ENCODE results near the gene ARFGAP1.

DNA sequence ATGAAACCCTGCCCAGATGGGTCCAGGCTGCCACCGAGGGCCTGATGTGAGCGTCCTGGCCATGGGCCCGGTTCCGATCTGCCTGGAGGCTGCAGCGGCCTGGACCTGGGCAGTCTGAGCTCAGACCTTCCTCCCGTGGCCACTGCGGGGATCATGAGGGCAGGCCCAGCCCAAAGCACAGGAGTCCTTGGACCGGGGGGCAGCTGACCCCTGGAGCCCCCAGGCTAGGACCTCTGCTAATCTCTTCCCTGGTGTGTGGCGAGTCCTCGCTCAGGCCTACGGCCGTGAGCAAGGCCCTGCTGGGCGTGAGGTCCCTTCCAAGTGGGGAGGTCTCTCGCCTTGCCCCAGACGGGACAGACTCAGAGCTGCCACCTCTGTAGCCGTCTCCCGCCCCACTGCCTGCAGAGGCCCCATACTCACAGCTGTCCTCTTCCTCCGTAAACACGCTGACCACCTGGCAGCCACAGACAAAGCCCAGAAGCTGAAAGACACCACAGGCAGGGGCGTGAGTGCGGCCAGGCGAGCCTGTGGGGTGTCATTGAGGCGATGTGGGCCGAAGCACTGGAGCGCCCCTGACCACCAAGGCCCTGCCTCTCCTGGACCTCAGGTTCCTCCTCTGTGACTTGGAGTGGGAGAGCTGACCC lies 28.9 kb upstream of the ARFGAP1 start:
- TF ChIP-seq, protein P1, sequence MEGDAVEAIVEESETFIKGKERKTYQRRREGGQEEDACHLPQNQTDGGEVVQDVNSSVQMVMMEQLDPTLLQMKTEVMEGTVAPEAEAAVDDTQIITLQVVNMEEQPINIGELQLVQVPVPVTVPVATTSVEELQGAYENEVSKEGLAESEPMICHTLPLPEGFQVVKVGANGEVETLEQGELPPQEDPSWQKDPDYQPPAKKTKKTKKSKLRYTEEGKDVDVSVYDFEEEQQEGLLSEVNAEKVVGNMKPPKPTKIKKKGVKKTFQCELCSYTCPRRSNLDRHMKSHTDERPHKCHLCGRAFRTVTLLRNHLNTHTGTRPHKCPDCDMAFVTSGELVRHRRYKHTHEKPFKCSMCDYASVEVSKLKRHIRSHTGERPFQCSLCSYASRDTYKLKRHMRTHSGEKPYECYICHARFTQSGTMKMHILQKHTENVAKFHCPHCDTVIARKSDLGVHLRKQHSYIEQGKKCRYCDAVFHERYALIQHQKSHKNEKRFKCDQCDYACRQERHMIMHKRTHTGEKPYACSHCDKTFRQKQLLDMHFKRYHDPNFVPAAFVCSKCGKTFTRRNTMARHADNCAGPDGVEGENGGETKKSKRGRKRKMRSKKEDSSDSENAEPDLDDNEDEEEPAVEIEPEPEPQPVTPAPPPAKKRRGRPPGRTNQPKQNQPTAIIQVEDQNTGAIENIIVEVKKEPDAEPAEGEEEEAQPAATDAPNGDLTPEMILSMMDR (IDR thresholded peaks at IDR 0.05; ENCODE audit: low read depth, low read length) = no peak
- TF ChIP-seq EZH2phosphoT487 (IDR thresholded peaks at IDR 0.05; ENCODE audit: low read depth) = no peak
